AG04449 (cell line): ENCODE results near the gene OR4E1.

Source experiments
- CTCF ChIA-PET: fragments of 350-600 bp; formaldehyde crosslinking; extraction: SDS; loops from one replicate; lab custom pipeline; 2021; ENCODE audit warnings: antibody characterized with exemption; lab: Yijun Ruan, JAX
- POLR2A ChIA-PET: fragments of 400-600, 350-600 bp; formaldehyde crosslinking; extraction: SDS; loops from one replicate; lab custom pipeline; 2020; ENCODE audit warnings: antibody characterized with exemption, inconsistent platforms; lab: Yijun Ruan, JAX
- DNase-seq: peaks from one replicate; pipeline ENCODE4 v3.0.0-alpha.2; 2010; ENCODE audit warnings: low read depth, low spot score
- H3K4me3 ChIP-seq: 2 replicates; pipeline ENCODE4 v1.5.1; 2011; ENCODE audit warnings: low read depth, mild to moderate bottlenecking, control low read depth, low read length
- CTCF ChIP-seq: IDR thresholded peaks from one replicate; pipeline ENCODE4 v1.5.1; 2011; ENCODE audit warnings: mild to moderate bottlenecking, moderate library complexity, low read length, control low read depth, inconsistent platforms; ENCODE audit not compliant: insufficient read depth; ENCODE audit errors: missing control alignments

The OR4E1 gene

GRCh38 chr14:21686468-21686867 is 12.8 kb upstream of the OR4E1 start:
- ChIA-PET CTCF (no interaction called here), POLR2A (no interaction called here)
- no peak for TF ChIP-seq CTCF
- no peak overlapping the region for H3K4me3 ChIP-seq
- no peak for DNase-seq

GRCh38 chr14:21680072-21680471 is 6.5 kb upstream of the OR4E1 start:
- no peak for TF ChIP-seq CTCF
- DNase-seq, result no peak
- ChIA-PET POLR2A (no interaction called here), CTCF (no interaction called here)
- H3K4me3 ChIP-seq, result no peak overlapping the region

GRCh38 chr14:21675566-21675965 is 1.9 kb upstream of the OR4E1 start:
- no peak overlapping the region for H3K4me3 ChIP-seq
- CTCF ChIA-PET, result no interaction called here
- TF ChIP-seq CTCF, result no peak
- POLR2A ChIA-PET, result no interaction called here
- no peak for DNase-seq

- H3K4me3 ChIP-seq, result no peak overlapping the region
- no peak for DNase-seq
- POLR2A ChIA-PET, result no interaction called here
- no peak for TF ChIP-seq CTCF
- CTCF ChIA-PET, result no interaction called here
Observed at GRCh38 chr14:21672116-21672515, 1.5 kb downstream of the OR4E1 start.

GRCh38 chr14:21671371-21671770 is 2.2 kb downstream of the OR4E1 start:
- ChIA-PET CTCF (no interaction called here), POLR2A (no interaction called here)
- no peak for TF ChIP-seq CTCF
- DNase-seq, result no peak
- H3K4me3 ChIP-seq, result no peak overlapping the region

GRCh38 chr14:21669284-21669683 is 4.3 kb downstream of the OR4E1 start:
- no peak overlapping the region for H3K4me3 ChIP-seq
- no peak for TF ChIP-seq CTCF
- ChIA-PET CTCF (no interaction called here), POLR2A (no interaction called here)
- no peak for DNase-seq
